ENCODE measurements around the gene E2F8. TPM values are rescaled to one million over a fixed set of nuclear protein-coding genes. Genes with fewer than 3 reads are reported as not detected.

Gene E2F8
- total and polyA plus RNA-seq, 11 donors: 0.84 to 6.6 (median 3.3) TPM

DNA sequence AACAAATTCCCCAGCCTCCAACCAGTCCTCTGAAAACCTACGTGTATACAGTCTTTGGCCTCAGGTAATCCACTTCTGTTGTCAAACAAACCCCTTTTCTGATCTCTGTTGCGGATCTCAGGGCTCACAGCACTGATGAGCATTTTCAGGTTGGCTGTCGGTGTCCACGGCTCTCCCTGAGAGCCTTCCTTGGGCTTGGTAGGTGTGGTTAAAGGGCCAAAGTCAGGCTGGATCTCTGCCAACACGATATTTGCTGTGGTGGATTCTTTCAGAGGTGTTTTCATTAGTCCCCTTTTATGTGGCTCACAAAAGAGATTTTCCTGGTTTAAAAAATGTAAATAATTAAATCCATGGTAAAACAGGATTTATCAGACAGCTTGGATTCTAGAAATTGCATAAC, 2.9 kb downstream of the E2F8 start:
- WGBS, 4 donors: 53 to 72% (median 56%) methylated on average over 5 of the region's 5 CpGs
- intact Hi-C loops (cut with DNase I): loop anchor here in 2 of 10 donors (5.0 kb wide), 2 partner anchors 36 to 41 kb away; partner anchors contain the start of gene CSRP3 (in 1 of the 2)
- H3K4me3 ChIP-seq: peak overlapping the region in 5 of 12 donors; percentile 12 to 22 (median 14)

DNA sequence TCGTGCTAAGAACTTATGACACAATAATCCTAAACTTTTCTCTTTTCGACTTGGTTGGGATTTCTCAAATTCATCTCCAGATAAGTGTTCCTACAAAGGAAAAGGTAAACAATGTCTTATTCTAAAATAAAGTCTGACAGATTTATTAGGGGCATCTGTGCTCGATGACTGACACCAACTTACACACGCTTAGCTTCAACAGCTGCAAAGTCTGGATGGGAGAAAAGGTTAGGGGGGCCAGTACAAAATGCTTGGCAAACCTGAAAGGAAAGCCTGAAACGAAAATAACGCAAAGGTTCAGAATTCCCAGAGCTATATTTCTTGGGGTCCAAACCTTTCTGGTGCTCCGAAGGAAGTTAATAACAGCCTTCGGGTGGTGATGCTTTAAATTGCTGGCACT, 3.4 kb downstream of the E2F8 start:
- peaks cover 0 to 38% (median 20%) of the 10 kb centered on the region in 12 donors for H3K4me1 ChIP-seq
- peaks cover 0 to 8% (median 0%) of the 10 kb centered on the region in 9 donors for H3K36me3 ChIP-seq
- ATAC-seq (no peak), DNase-seq (no peak)
- intact Hi-C loops (cut with DNase I): loop anchor here in 2 of 10 donors (5.0 kb wide), 2 partner anchors 35 to 40 kb away; partner anchors contain the start of gene CSRP3 (in 1 of the 2)
- H3K4me3 ChIP-seq: peak overlapping the region in 3 of 12 donors; percentile 12 to 22 (median 15)
- WGBS, 4 donors: 65 to 72% (median 67%) methylated on average over 8 of the region's 8 CpGs
- H3K9me3 ChIP-seq: no peaks in the 10 kb centered on the region
- H3K27me3 ChIP-seq: peaks cover 0 to 22% (median 11%) of the 10 kb centered on the region in 9 donors
- peak overlapping the region in 2 of 12 donors; percentile 15 to 76 for H3K27ac ChIP-seq
- TF ChIP-seq, protein P1, sequence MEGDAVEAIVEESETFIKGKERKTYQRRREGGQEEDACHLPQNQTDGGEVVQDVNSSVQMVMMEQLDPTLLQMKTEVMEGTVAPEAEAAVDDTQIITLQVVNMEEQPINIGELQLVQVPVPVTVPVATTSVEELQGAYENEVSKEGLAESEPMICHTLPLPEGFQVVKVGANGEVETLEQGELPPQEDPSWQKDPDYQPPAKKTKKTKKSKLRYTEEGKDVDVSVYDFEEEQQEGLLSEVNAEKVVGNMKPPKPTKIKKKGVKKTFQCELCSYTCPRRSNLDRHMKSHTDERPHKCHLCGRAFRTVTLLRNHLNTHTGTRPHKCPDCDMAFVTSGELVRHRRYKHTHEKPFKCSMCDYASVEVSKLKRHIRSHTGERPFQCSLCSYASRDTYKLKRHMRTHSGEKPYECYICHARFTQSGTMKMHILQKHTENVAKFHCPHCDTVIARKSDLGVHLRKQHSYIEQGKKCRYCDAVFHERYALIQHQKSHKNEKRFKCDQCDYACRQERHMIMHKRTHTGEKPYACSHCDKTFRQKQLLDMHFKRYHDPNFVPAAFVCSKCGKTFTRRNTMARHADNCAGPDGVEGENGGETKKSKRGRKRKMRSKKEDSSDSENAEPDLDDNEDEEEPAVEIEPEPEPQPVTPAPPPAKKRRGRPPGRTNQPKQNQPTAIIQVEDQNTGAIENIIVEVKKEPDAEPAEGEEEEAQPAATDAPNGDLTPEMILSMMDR (IDR thresholded peaks at IDR 0.05): no peak
- no peak for TF ChIP-seq POLR2A (IDR thresholded peaks at IDR 0.05)

More for the DNA sequence above, 2.9 kb downstream of the E2F8 start:
- H3K36me3 ChIP-seq: peaks cover 0 to 8% (median 0%) of the 10 kb centered on the region in 9 donors
- no peak for TF ChIP-seq POLR2A (IDR thresholded peaks at IDR 0.05)
- TF ChIP-seq, protein P1 (IDR thresholded peaks at IDR 0.05): no peak
- no peaks in the 10 kb centered on the region for H3K9me3 ChIP-seq
- peaks cover 0 to 26% (median 15%) of the 10 kb centered on the region in 9 donors for H3K27me3 ChIP-seq
- DNase-seq (peak in 1 of 5 donors; percentile 23), ATAC-seq (no peak)
- peaks cover 0 to 40% (median 21%) of the 10 kb centered on the region in 12 donors for H3K4me1 ChIP-seq
- peak overlapping the region in 6 of 12 donors; percentile 1 to 76 (median 18) for H3K27ac ChIP-seq

DNA sequence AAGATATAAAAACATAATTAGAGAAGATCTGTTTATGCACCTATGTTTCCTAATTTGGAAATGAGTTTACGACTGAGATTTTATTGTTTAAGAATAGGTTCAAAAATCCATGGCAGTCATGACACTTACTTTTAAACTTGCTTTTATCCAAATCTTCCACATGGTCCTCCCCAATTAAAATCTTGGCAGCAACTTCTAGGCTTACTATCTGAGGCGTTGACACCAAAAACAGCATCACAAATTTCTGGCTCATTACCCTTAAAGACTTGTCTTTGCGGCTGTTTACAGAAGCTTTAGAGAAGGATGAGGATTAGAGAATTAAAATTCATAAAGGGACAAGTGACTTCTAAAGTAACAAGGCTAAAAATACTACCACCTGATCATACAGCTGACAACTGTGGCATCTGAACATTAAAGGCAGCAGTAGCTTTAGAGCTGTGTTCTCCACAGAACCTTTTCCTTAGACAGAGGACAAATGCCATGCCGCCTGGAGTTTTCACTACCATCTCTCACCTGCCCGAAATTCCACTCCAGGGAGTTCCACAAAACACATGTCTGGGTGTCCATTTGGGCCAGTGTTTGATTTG, 6.4 kb downstream of the E2F8 start:
- Histone ChIP-seq H3K27me3 (no peaks in the 10 kb centered on the region), H3K27ac (peak overlapping the region in 6 of 12 donors; percentile 4 to 47 (median 32)), H3K36me3 (peaks cover 0 to 8% (median 0%) of the 10 kb centered on the region in 9 donors), H3K4me1 (peaks cover 0 to 20% (median 5%) of the 10 kb centered on the region in 12 donors), H3K4me3 (no peak overlapping the region), H3K9me3 (no peaks in the 10 kb centered on the region)
- TF ChIP-seq, protein P1 (IDR thresholded peaks at IDR 0.05): no peak
- TF ChIP-seq POLR2A (IDR thresholded peaks at IDR 0.05): no peak
- intact Hi-C loops (cut with DNase I): no loop called here
- DNase-seq: no peak
- ATAC-seq: peak in 1 of 4 donors; percentile 36
- WGBS, 4 donors: 57 to 71% (median 63%) methylated on average over 5 of the region's 5 CpGs

DNA sequence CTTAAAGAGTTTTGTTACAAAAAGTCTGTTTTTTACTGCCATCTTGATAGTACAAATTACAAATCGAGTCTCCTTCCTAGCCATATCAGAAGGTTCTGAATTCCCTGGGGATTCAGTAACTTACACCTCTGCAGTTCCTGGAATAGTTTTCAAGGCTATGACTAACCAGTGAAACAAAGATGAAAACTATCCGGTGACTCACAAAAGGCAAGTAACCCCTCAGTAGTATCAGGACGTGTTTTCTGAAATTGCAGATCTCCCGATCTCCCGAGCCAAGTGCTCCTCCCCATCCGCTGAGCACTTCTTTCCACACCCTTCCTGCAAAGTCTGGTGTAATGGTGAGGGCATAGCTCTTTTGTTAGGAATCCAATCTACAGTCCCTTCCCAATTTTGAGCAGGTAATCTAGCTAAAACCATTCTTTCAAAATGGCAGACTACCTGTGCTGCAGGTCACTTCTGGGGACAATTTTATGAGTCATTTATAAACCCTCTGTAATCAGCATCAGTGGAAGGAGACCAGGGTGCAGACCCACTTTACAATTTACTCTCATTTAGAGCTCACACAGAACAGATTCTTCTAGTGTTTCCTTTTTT, 7.7 kb downstream of the E2F8 start:
- Histone ChIP-seq H3K4me1 (peaks cover 0 to 11% (median 2%) of the 10 kb centered on the region in 12 donors), H3K9me3 (no peaks in the 10 kb centered on the region), H3K27ac (peak overlapping the region in 2 of 12 donors; percentile 29 to 55), H3K4me3 (no peak overlapping the region), H3K36me3 (peaks cover 0 to 8% (median 0%) of the 10 kb centered on the region in 9 donors), H3K27me3 (no peaks in the 10 kb centered on the region)
- WGBS, 4 donors: 37 to 45% (median 41%) methylated on average over 5 to 6 of the region's 6 CpGs
- no peak for TF ChIP-seq POLR2A (IDR thresholded peaks at IDR 0.05)
- TF ChIP-seq, protein P1 (IDR thresholded peaks at IDR 0.05): no peak
- ATAC-seq (peak in 3 of 4 donors; percentile 61 to 74 (median 66)), DNase-seq (no peak)
- intact Hi-C loops (cut with DNase I): no loop called here

All from heart left ventricle (tissue), 16 donors.